HG03066 (cell line): ENCODE measurements around the gene IL1RL2.

ENCODE experiments used
- ATAC-seq: cut with Tn5 transposase; IDR thresholded peaks from one replicate; pipeline ENCODE4 v1.9.1; 2021; ENCODE audit warnings: low read depth; ENCODE audit not compliant: unreplicated experiment

The IL1RL2 gene

GRCh38 chr2:102258386-102259074 lies 71.7 kb downstream of the IL1RL2 start:
- ATAC-seq, result no peak

GRCh38 chr2:102261467-102262135 lies 74.8 kb downstream of the IL1RL2 start:
- no peak for ATAC-seq

GRCh38 chr2:102262216-102263129 lies 75.7 kb downstream of the IL1RL2 start:
- ATAC-seq, result no peak

- no peak for ATAC-seq
Observed at GRCh38 chr2:102264952-102265351, 78.1 kb downstream of the IL1RL2 start.

GRCh38 chr2:102266204-102266603 lies 79.4 kb downstream of the IL1RL2 start:
- no peak for ATAC-seq

GRCh38 chr2:102267774-102268173 lies 81.0 kb downstream of the IL1RL2 start:
- ATAC-seq, result no peak

- ATAC-seq, result no peak
Observed at GRCh38 chr2:102268510-102269199, 81.8 kb downstream of the IL1RL2 start.

- no peak for ATAC-seq
Observed at GRCh38 chr2:102269200-102269524, 82.3 kb downstream of the IL1RL2 start.

GRCh38 chr2:102271844-102272243 lies 85.0 kb downstream of the IL1RL2 start:
- ATAC-seq, result no peak

GRCh38 chr2:102273619-102274211 lies 86.9 kb downstream of the IL1RL2 start:
- no peak for ATAC-seq

GRCh38 chr2:102276549-102277201 lies 89.9 kb downstream of the IL1RL2 start:
- no peak for ATAC-seq

GRCh38 chr2:102277202-102277700 lies 90.4 kb downstream of the IL1RL2 start:
- no peak for ATAC-seq

- no peak for ATAC-seq
Observed at GRCh38 chr2:102278720-102279390, 92.0 kb downstream of the IL1RL2 start.

GRCh38 chr2:102279391-102279735 lies 92.5 kb downstream of the IL1RL2 start:
- no peak for ATAC-seq

GRCh38 chr2:102282678-102283091 lies 95.9 kb downstream of the IL1RL2 start:
- ATAC-seq, result no peak

- ATAC-seq, result no peak
Observed at GRCh38 chr2:102283996-102284395, 97.2 kb downstream of the IL1RL2 start.

GRCh38 chr2:102284611-102285010 lies 97.8 kb downstream of the IL1RL2 start:
- ATAC-seq, result no peak

GRCh38 chr2:102285368-102285767 lies 98.5 kb downstream of the IL1RL2 start:
- ATAC-seq, result no peak

- ATAC-seq, result no peak
Observed at GRCh38 chr2:102286041-102286440, 99.2 kb downstream of the IL1RL2 start.
